Vagina (tissue), 2 donors: ENCODE data around the gene ERCC8.
A peak's percentile ranks its signal among the peaks of the same experiment; 100 is the strongest.

Experiments
- POLR2A ChIP-seq, 2 donors: fragments of 450-650 bp; IDR thresholded peaks; one replicate each; pipeline ENCODE4 v1.6.1; 2017; ENCODE audit warnings: antibody characterized with exemption in 2 of 2, mild to moderate bottlenecking in 2 of 2, moderate library complexity in 2 of 2
- POLR2AphosphoS5 ChIP-seq, 2 donors: sonication (generic); formaldehyde crosslinking; IDR thresholded peaks; one replicate each; pipeline ENCODE4 v1.9.0; 2017; ENCODE audit warnings: antibody characterized with exemption in 2 of 2, mild to moderate bottlenecking in 2 of 2, low read depth in 1 of 2; ENCODE audit not compliant: insufficient read depth in 1 of 2
- TF ChIP-seq, protein P1 (sequence below), 3 experiments: fragments of 450-650 bp in 2 of 3; fragments of 200-600 bp in 1 of 3; sonication (generic) in 1 of 3; IDR thresholded peaks; one replicate each; pipeline ENCODE4 v1.5.1; 2017 to 2019; ENCODE audit warnings: antibody characterized with exemption in 3 of 3, mild to moderate bottlenecking in 2 of 3, moderate library complexity in 2 of 3

DNA sequence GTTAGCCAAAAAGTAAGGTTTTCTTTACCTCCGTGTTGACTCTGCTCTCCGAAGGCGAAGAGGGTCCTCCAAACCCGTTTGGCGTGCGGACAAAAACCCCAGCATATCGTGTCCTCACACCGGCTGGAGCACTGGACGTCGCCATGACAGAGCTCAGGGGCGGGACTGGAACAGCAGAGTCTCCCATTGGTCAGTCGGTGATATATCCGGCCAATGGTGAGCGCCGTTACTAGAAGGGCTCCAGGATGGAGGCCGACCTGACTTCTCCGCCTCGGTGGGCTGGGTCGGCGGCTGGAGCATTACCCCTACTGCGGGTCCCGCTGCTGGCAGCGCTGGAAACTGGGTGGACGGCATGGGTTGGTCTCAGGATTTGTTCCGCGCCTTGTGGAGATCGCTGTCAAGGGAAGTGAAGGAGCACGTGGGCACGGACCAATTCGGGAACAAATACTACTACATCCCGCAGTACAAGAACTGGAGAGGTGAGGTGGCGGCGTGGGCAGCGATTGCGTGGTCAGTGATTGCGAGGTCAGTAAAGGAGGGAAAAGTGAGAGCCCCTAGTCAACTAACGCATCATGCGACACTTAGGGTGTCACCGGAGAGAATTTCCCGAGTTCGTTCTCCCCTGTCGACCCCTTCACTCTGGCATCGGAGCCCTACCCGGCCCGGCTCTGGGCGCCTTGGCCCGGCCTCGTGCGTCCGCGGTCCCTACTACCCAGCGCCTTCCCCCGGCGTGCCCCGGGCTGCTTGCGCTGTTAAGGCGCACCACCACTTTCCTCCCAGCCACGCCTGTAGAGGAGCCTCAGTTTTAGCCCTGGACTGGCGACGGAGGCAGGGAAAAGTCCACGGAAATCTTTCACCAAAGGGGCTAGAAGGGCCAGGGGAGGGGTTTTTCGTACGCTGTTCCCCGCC lies at the start of gene ERCC8, which contains the start of gene NDUFAF2:
- TF ChIP-seq POLR2A (IDR thresholded peaks at IDR 0.05), result peak in 1 of 2 donors; percentile 52
- TF ChIP-seq, protein P1, sequence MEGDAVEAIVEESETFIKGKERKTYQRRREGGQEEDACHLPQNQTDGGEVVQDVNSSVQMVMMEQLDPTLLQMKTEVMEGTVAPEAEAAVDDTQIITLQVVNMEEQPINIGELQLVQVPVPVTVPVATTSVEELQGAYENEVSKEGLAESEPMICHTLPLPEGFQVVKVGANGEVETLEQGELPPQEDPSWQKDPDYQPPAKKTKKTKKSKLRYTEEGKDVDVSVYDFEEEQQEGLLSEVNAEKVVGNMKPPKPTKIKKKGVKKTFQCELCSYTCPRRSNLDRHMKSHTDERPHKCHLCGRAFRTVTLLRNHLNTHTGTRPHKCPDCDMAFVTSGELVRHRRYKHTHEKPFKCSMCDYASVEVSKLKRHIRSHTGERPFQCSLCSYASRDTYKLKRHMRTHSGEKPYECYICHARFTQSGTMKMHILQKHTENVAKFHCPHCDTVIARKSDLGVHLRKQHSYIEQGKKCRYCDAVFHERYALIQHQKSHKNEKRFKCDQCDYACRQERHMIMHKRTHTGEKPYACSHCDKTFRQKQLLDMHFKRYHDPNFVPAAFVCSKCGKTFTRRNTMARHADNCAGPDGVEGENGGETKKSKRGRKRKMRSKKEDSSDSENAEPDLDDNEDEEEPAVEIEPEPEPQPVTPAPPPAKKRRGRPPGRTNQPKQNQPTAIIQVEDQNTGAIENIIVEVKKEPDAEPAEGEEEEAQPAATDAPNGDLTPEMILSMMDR (IDR thresholded peaks at IDR 0.05), result no peak
- peak; percentile 47 to 87 for TF ChIP-seq POLR2AphosphoS5 (IDR thresholded peaks at IDR 0.05; ENCODE audit: insufficient read depth in 1 of 2, low read depth in 1 of 2)
